Right lobe of liver (tissue), 4 donors: ENCODE results near the gene SPATA46.

Experiments
- CTCF ChIP-seq, 4 donors: fragments of 200-600 bp in 3 of 4; fragments of 450-650 bp in 1 of 4; IDR thresholded peaks; one replicate each; pipeline versions ENCODE4 v1.5.1 to v1.8.0; 2016 to 2022; ENCODE audit warnings: antibody characterized with exemption in 4 of 4, mild to moderate bottlenecking in 2 of 4
- POLR2A ChIP-seq: fragments of 450-650 bp; IDR thresholded peaks from one replicate; pipeline ENCODE4 v1.6.1; 2017; ENCODE audit warnings: antibody characterized with exemption, mild to moderate bottlenecking
- donor health status: DM: no; HTN: no; CAD: no.
- donor health status: DM: no; HTN: no; CAD: no.
- donor health status: DM: no; HTN: yes; CAD: no.

- TF ChIP-seq CTCF (IDR thresholded peaks at IDR 0.05) (no peak), POLR2A (no peak)
Observed at GRCh38 chr1:162407539-162407938, 30.9 kb upstream of the SPATA46 start.
